SK-N-SH (cell line): Measurements from ENCODE around the gene HDAC7.

Source experiments
- CTCF ChIP-seq: fragments of 200-600 bp; sonication (generic); IDR thresholded peaks from 2 replicates; pipeline ENCODE4 v1.6.1; 2017; ENCODE audit warnings: antibody characterized with exemption, mild to moderate bottlenecking, moderate library complexity
- EP300 ChIP-seq, 2 experiments: IDR thresholded peaks; 2 replicates each; pipeline versions ENCODE4 v1.4.0 to v1.6.1; 2012; ENCODE audit warnings: borderline replicate concordance in 1 of 2, low read depth in 1 of 2, low read length in 1 of 2
- EZH2phosphoT487 ChIP-seq: fragments of 200-600 bp; sonication (generic); IDR thresholded peaks from 2 replicates; pipeline ENCODE4 v1.6.1; 2017; ENCODE audit warnings: low read depth, mixed run types, mild to moderate bottlenecking, antibody characterized with exemption, moderate library complexity, borderline replicate concordance
- MEF2A ChIP-seq: IDR thresholded peaks from 2 replicates; pipeline ENCODE4 v1.4.0; 2012; ENCODE audit warnings: low read depth, borderline replicate concordance
- NFIC ChIP-seq: IDR thresholded peaks from 2 replicates; pipeline ENCODE4 v1.4.0; 2012; ENCODE audit warnings: borderline replicate concordance
- POLR2AphosphoS5 ChIP-seq: IDR thresholded peaks from 2 replicates; pipeline ENCODE4 v1.6.1; 2012; ENCODE audit warnings: low read depth, low read length
- TCF12 ChIP-seq: IDR thresholded peaks from 2 replicates; pipeline ENCODE4 v1.4.0; 2012
- TEAD4 ChIP-seq: IDR thresholded peaks from 2 replicates; pipeline ENCODE4 v1.4.0; 2012; ENCODE audit warnings: mild to moderate bottlenecking, borderline replicate concordance; ENCODE audit not compliant: insufficient read depth
- YY1 ChIP-seq: IDR thresholded peaks from 2 replicates; pipeline ENCODE4 v1.4.0; 2012; ENCODE audit warnings: low read depth, mild to moderate bottlenecking

GRCh38 chr12:47777151-47777550, 42.6 kb downstream of the HDAC7 start:
- TF ChIP-seq CTCF (no peak), POLR2AphosphoS5 (no peak), YY1 (no peak), TCF12 (no peak), NFIC (no peak), TEAD4 (no peak), EP300 (IDR thresholded peaks at IDR 0.05; ENCODE audit: borderline replicate concordance in 1 of 2, low read depth in 1 of 2, low read length in 1 of 2) (no peak), MEF2A (no peak), EZH2phosphoT487 (no peak)
